ENCODE data around the gene TRIM32. TPM values are rescaled to one million over a fixed set of nuclear protein-coding genes. Genes with fewer than 3 reads are reported as not detected.

Gene TRIM32
- total and polyA plus RNA-seq, 2 donors (not counting 1 experiment from before 2014, with no cell fraction given), result 3.6 to 14.1 TPM

DNA sequence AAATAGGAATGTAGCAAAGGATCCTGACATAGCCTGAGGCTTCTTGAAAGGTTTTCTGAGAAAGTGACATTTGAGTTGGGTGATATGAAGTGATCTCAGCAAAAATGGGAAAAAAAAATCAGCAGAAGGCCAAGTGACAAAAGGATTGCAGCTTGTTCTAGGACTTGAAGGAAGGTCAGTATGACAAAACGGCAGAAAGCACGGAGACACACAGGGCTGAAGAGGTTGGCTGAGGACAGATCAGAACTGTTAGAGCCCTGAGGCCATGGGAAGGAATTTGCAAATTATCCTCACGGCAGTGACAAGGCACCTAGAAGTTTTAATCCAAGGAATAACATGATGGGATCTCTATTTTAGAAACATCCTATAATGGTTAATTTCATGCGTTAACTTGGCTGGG lies 31.0 kb downstream of the TRIM32 start:
- DNase-seq (no peak), ATAC-seq (ENCODE audit: low read depth) (no peak)
- H3K4me1 Mint-ChIP-seq, result no peaks in the 10 kb centered on the region
- Histone ChIP-seq H3K27ac (ENCODE audit: low read length in 2 of 2) (no peak overlapping the region), H3K9ac (ENCODE audit: low read length) (no peak overlapping the region), H3K79me2 (ENCODE audit: control insufficient read depth, insufficient read depth, low read length) (no peaks in the 10 kb centered on the region), H3K4me1 (ENCODE audit: control insufficient read depth in 2 of 2, insufficient read depth in 2 of 2, low read length in 2 of 2) (no peaks in the 10 kb centered on the region), H3K9me3 (ENCODE audit: control extremely low read depth in 1 of 3, control insufficient read depth in 2 of 3, insufficient read depth in 1 of 3, low read length in 2 of 3) (no peaks in the 10 kb centered on the region), H3K4me2 (replicated peaks; ENCODE audit: low read depth, low read length, poor library complexity, severe bottlenecking) (no peak overlapping the region), H3K4me3 (ENCODE audit: control extremely low read depth in 1 of 5, extremely low read depth in 1 of 5, insufficient read depth in 1 of 5, low read depth in 2 of 5, low read length in 4 of 5) (no peak overlapping the region), H4K20me1 (ENCODE audit: control insufficient read depth, insufficient read depth, low read length, poor library complexity, severe bottlenecking) (no peaks in the 10 kb centered on the region), H2AFZ (ENCODE audit: insufficient read depth, low read depth, low read length, poor library complexity, severe bottlenecking) (no peak overlapping the region), H3K36me3 (replicated peaks in 1 of 2; ENCODE audit: control extremely low read depth in 1 of 2, control insufficient read depth in 1 of 2, extremely low read depth in 1 of 2, insufficient read depth in 2 of 2, low read length in 1 of 2) (no peaks in the 10 kb centered on the region), H3K27me3 (replicated peaks in 1 of 4; ENCODE audit: control extremely low read depth in 1 of 4, control insufficient read depth in 3 of 4, insufficient read depth in 4 of 4, low read length in 3 of 4) (peaks cover 0 to 6% (median 0%) of the 10 kb centered on the region in 4 experiments)
- no peak overlapping the region for H3K27ac Mint-ChIP-seq
- POLR2A ChIA-PET, result no interaction called here
- CTCF ChIA-PET, result no interaction called here
- no peak overlapping the region for H3K4me3 Mint-ChIP-seq
- peaks cover 15% of the 10 kb centered on the region for H3K27me3 Mint-ChIP-seq
- H3K9me3 Mint-ChIP-seq (ENCODE audit: insufficient read depth), result no peaks in the 10 kb centered on the region
- TF ChIP-seq, protein P1, sequence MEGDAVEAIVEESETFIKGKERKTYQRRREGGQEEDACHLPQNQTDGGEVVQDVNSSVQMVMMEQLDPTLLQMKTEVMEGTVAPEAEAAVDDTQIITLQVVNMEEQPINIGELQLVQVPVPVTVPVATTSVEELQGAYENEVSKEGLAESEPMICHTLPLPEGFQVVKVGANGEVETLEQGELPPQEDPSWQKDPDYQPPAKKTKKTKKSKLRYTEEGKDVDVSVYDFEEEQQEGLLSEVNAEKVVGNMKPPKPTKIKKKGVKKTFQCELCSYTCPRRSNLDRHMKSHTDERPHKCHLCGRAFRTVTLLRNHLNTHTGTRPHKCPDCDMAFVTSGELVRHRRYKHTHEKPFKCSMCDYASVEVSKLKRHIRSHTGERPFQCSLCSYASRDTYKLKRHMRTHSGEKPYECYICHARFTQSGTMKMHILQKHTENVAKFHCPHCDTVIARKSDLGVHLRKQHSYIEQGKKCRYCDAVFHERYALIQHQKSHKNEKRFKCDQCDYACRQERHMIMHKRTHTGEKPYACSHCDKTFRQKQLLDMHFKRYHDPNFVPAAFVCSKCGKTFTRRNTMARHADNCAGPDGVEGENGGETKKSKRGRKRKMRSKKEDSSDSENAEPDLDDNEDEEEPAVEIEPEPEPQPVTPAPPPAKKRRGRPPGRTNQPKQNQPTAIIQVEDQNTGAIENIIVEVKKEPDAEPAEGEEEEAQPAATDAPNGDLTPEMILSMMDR (IDR thresholded peaks at IDR 0.05), result no peak
- no peak for TF ChIP-seq EZH2 (IDR thresholded peaks at IDR 0.05; ENCODE audit: borderline replicate concordance, insufficient read depth, low read depth, low read length, poor library complexity, severe bottlenecking)
- 100% methylated on average over 2 of the region's 4 CpGs for WGBS (ENCODE audit: insufficient coverage)
- intact Hi-C loops (cut with micrococcal nuclease), result no loop called here

DNA sequence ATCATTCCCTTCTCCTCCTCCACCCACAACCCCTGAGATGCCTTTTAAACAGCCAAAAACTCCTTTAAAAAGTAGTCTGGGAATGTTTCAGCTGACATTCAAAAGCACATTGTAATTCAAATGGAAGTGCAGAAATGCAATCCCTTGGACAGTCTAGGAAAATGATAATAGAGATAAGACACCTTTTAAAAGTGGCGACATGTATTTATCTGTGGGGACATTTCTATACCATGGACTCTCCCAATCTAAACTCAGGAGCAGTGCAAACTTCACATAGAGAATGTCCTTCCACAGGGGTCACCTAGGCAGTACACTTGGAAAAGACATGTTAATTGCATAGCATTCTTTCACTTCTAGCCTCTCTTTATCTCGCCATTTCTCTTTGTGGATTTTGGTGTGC lies 33.0 kb downstream of the TRIM32 start:
- Mint-ChIP-seq H3K27me3 (peaks cover 15% of the 10 kb centered on the region), H3K4me3 (no peak overlapping the region), H3K4me1 (no peaks in the 10 kb centered on the region), H3K27ac (no peak overlapping the region), H3K9me3 (ENCODE audit: insufficient read depth) (no peaks in the 10 kb centered on the region)
- POLR2A ChIA-PET, result no interaction called here
- Histone ChIP-seq H3K9me3 (ENCODE audit: control extremely low read depth in 1 of 3, control insufficient read depth in 2 of 3, insufficient read depth in 1 of 3, low read length in 2 of 3) (no peaks in the 10 kb centered on the region), H3K4me2 (replicated peaks; ENCODE audit: low read depth, low read length, poor library complexity, severe bottlenecking) (no peak overlapping the region), H2AFZ (ENCODE audit: insufficient read depth, low read depth, low read length, poor library complexity, severe bottlenecking) (no peak overlapping the region), H3K4me3 (ENCODE audit: control extremely low read depth in 1 of 5, extremely low read depth in 1 of 5, insufficient read depth in 1 of 5, low read depth in 2 of 5, low read length in 4 of 5) (no peak overlapping the region), H3K4me1 (ENCODE audit: control insufficient read depth in 2 of 2, insufficient read depth in 2 of 2, low read length in 2 of 2) (no peaks in the 10 kb centered on the region), H3K27ac (ENCODE audit: low read length in 2 of 2) (no peak overlapping the region), H3K27me3 (replicated peaks in 1 of 4; ENCODE audit: control extremely low read depth in 1 of 4, control insufficient read depth in 3 of 4, insufficient read depth in 4 of 4, low read length in 3 of 4) (peaks cover 0 to 6% (median 0%) of the 10 kb centered on the region in 4 experiments), H4K20me1 (ENCODE audit: control insufficient read depth, insufficient read depth, low read length, poor library complexity, severe bottlenecking) (no peaks in the 10 kb centered on the region), H3K36me3 (replicated peaks in 1 of 2; ENCODE audit: control extremely low read depth in 1 of 2, control insufficient read depth in 1 of 2, extremely low read depth in 1 of 2, insufficient read depth in 2 of 2, low read length in 1 of 2) (no peaks in the 10 kb centered on the region), H3K79me2 (ENCODE audit: control insufficient read depth, insufficient read depth, low read length) (no peaks in the 10 kb centered on the region), H3K9ac (ENCODE audit: low read length) (no peak overlapping the region)
- TF ChIP-seq, protein P1 (IDR thresholded peaks at IDR 0.05), result no peak
- TF ChIP-seq EZH2 (IDR thresholded peaks at IDR 0.05; ENCODE audit: borderline replicate concordance, insufficient read depth, low read depth, low read length, poor library complexity, severe bottlenecking), result no peak
- 100% methylated on average over 1 of the region's 2 CpGs for WGBS (ENCODE audit: insufficient coverage)
- intact Hi-C loops (cut with micrococcal nuclease), result no loop called here
- ATAC-seq (ENCODE audit: low read depth) (no peak), DNase-seq (no peak)
- CTCF ChIA-PET, result no interaction called here
